Measurements from ENCODE around the gene AQP9.

The AQP9 gene

DNA sequence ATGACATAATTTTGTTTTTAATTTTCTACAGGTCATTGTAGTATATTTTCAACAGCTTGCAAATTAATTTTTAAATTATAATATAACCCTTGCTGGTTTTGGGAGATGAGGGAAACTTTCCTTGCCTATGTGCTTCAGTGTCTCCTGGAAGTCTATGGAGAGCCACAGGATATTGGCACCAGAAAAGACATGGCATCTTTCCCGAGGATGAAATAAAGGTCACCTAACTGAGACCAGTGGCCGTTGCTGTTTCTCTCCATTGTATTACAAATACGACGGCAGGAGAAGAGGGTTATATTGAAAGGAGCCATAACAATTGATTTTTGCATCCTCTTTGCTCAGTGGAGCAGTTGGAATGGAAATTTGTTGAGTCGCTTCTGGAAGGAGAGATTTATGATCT lies 19.9 kb upstream of the AQP9 start:
- in situ Hi-C loops (cut with MboI; ENCODE audit: low pct_unique_long_range_greater_than_20kb, low sequenced_read_pairs, unreplicated experiment), result no loop called here
- TF ChIP-seq, protein P1, sequence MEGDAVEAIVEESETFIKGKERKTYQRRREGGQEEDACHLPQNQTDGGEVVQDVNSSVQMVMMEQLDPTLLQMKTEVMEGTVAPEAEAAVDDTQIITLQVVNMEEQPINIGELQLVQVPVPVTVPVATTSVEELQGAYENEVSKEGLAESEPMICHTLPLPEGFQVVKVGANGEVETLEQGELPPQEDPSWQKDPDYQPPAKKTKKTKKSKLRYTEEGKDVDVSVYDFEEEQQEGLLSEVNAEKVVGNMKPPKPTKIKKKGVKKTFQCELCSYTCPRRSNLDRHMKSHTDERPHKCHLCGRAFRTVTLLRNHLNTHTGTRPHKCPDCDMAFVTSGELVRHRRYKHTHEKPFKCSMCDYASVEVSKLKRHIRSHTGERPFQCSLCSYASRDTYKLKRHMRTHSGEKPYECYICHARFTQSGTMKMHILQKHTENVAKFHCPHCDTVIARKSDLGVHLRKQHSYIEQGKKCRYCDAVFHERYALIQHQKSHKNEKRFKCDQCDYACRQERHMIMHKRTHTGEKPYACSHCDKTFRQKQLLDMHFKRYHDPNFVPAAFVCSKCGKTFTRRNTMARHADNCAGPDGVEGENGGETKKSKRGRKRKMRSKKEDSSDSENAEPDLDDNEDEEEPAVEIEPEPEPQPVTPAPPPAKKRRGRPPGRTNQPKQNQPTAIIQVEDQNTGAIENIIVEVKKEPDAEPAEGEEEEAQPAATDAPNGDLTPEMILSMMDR (IDR thresholded peaks at IDR 0.05; ENCODE audit: extremely low read depth, insufficient read depth, missing control alignments), result no peak
- no peak for DNase-seq (ENCODE audit: low spot score)

DNA sequence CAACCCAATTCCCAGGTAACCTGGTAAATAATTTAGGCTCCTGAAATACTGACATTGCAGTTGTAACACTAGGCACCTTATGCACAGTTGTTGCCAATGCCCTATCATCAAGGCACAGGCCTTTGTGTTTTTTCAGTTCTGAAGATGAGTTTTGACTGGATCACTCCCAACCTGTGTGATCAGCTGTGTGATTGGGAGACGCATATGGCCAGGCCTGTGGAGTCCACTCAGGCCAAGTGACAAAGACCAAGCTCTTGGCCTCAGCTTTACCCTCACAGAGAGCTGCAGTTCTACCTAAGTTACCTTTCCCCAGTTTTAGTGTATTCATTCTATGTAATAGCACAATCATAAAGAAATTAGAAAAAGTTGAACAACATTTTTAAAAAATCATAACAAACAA lies 19.2 kb upstream of the AQP9 start:
- in situ Hi-C loops (cut with MboI; ENCODE audit: low pct_unique_long_range_greater_than_20kb, low sequenced_read_pairs, unreplicated experiment), result no loop called here
- TF ChIP-seq, protein P1 (IDR thresholded peaks at IDR 0.05; ENCODE audit: extremely low read depth, insufficient read depth, missing control alignments), result no peak
- DNase-seq (ENCODE audit: low spot score), result no peak

DNA sequence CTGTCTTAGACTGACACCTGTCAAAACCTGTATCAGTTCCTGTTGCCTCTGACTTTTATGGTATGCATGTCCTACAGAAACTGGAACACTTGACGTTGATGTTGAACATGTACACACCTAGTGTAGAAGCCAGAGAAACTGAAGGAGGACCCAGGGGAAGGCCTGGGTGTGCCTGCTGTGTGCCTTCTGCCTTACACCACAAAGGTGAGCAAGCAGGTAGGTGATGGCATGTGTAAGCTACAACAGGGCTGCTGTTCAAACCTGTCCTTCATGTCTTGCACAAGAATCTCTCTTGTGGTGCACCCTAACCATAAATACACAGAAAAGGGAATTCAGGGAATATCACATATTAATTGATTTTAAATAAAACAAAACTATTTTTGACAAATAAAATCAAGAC lies 13.6 kb upstream of the AQP9 start:
- TF ChIP-seq, protein P1 (IDR thresholded peaks at IDR 0.05; ENCODE audit: extremely low read depth, insufficient read depth, missing control alignments), result no peak
- DNase-seq (ENCODE audit: low spot score), result no peak

DNA sequence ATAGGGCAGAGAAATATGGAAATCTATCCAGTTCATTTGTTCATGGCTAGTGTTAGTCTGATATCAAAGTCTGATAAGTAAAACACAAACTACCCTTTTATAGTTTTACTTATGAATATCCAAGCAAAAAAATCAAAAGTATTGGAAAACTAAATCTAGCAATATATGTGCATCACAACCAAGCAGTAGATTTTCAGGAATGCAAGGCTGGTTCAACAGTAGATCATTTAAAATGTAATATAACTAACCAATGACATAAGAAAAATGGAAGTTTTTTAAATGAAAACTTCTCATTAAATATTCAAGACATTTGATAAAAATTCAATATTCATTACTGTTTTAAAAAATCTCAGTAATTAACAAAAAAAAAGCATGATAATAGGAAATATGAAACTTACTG lies 12.8 kb upstream of the AQP9 start:
- TF ChIP-seq, protein P1 (IDR thresholded peaks at IDR 0.05; ENCODE audit: extremely low read depth, insufficient read depth, missing control alignments), result no peak
- no peak for DNase-seq (ENCODE audit: low spot score)
- in situ Hi-C loops (cut with MboI; ENCODE audit: low pct_unique_long_range_greater_than_20kb, low sequenced_read_pairs, unreplicated experiment), result no loop called here

More for the DNA sequence above, 13.6 kb upstream of the AQP9 start:
- in situ Hi-C loops (cut with MboI; ENCODE audit: low pct_unique_long_range_greater_than_20kb, low sequenced_read_pairs, unreplicated experiment), result no loop called here

DNA sequence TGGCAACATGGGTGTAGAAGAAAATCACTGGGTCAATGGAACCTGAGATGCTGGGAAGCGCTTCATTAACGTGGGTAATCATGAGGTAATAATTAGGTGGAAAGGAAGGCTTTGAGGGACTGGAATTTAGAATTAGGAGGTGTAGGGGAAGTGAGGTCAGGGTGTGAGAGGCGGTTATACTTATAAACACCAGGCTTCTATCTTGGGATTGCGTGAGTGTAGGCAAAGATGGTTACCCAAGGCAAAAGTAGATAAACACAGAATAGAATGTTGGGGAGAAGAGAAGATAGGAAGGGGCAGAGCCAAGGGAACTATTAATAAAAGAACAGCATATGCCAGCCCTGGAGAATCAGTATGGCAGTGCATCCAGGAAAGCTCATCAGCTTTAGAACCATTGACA lies 3.3 kb upstream of the AQP9 start:
- in situ Hi-C loops (cut with MboI; ENCODE audit: low pct_unique_long_range_greater_than_20kb, low sequenced_read_pairs, unreplicated experiment), result no loop called here
- DNase-seq (ENCODE audit: low spot score), result no peak
- TF ChIP-seq, protein P1 (IDR thresholded peaks at IDR 0.05; ENCODE audit: extremely low read depth, insufficient read depth, missing control alignments), result no peak

DNA sequence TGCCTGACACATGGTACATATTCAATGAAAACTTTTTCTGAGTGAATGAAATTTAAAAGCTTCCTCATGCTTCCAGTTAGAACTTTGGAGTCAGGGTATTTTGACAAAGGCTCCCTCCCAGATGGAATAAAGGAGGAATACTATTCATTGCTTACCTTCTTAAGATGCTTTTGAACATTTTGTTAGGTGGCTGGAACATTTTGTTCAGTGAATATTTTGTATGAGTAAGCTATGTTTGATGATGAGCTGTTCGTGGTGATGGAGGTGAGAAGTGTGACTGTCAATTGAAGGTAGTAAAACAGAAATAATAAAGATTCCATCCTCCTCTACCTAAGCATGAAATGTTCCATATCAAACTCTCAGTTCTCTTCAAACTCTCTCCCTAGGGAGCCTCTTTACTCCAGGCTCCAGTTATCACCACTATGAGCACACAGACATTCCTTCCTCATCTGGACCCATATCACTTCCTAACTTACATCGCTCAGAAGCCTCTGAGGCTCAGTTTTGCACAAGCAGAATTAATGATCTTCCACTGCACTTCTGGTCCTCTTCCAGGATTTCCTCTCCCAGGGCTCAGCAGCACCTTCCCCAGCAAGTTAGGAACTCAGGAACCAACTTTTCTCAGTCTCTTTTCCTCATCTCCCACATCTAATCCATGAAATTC lies 2.5 kb upstream of the AQP9 start:
- DNase-seq (ENCODE audit: low spot score), result no peak
- in situ Hi-C loops (cut with MboI; ENCODE audit: low pct_unique_long_range_greater_than_20kb, low sequenced_read_pairs, unreplicated experiment), result no loop called here
- TF ChIP-seq, protein P1 (IDR thresholded peaks at IDR 0.05; ENCODE audit: extremely low read depth, insufficient read depth, missing control alignments), result no peak
